ENCODE data around the gene MYH9. TPM values are rescaled to one million over a fixed set of nuclear protein-coding genes. Genes with fewer than 3 reads are reported as not detected.
A peak's percentile ranks its signal among the peaks of the same experiment; 100 is the strongest.

MYH9 gene
- total RNA-seq, 1 experiment from 2014 or later, result 788 TPM

DNA sequence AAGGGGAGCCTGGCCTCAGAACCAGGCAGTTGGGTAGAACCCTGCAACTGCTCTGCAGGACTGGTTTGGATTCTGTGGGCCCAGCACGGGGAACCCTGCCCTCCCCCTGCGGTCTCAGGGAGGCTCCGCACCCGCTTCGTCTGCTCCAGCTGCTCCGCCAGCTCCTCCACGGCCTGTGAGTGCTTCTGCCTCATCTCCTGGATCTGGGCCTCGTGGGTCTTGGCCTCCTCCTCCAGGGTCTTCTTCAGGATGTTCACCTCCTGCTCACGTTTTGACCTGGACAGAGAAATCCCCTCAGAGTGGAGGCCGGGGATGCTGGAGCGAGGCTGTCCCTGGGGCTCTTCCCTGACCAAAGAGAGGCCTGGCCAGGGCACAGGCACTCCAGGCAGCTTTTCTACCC, 93.0 kb downstream of the MYH9 start:
- ChIA-PET POLR2A (no interaction called here), CTCF (no interaction called here)
- no TSS peak for BruUV-seq (replicated peaks)
- no peak for TF ChIP-seq TCF7L2 (IDR thresholded peaks at IDR 0.05; ENCODE audit: low read depth, low read length)
- Histone ChIP-seq H3K36me3 (ENCODE audit: control insufficient read depth, insufficient read depth, low read length) (peaks cover 34% of the 10 kb centered on the region), H3K27me3 (ENCODE audit: control insufficient read depth, insufficient read depth, low read length) (no peaks in the 10 kb centered on the region), H3K4me1 (ENCODE audit: control insufficient read depth, insufficient read depth, low read length) (no peaks in the 10 kb centered on the region), H3K27ac (ENCODE audit: low read length) (no peak overlapping the region), H3K9me3 (ENCODE audit: control insufficient read depth, insufficient read depth, low read depth, low read length) (no peaks in the 10 kb centered on the region), H3K4me3 (ENCODE audit: low read depth in 2 of 2, low read length in 2 of 2) (no peak overlapping the region)
- intact Hi-C loops (cut with micrococcal nuclease; ENCODE audit: unreplicated experiment) (no loop called here), in situ Hi-C loops (cut with HindIII; ENCODE audit: low pct_unique_long_range_greater_than_20kb, low sequenced_read_pairs) (no loop called here)
- DNase-seq (ENCODE audit: low read depth, low spot score), result no peak
- ATAC-seq, result no peak

DNA sequence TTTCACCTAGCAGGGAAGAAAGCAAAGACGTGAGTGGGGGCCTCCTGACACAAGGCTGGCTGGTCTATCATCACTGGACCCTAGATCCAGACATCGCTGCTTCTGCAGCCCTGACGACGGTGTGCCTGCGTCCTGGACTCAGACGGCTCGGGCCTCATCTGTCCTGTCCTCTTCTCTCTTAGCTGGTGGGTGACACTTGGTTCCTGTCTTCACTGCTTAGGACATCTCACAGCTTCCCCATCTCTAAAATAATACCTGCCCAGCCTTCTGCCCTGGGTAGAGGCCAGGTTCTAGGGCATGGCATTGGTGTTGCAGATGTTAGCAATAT, 93.5 kb downstream of the MYH9 start:
- Histone ChIP-seq H3K4me3 (ENCODE audit: low read depth in 2 of 2, low read length in 2 of 2) (no peak overlapping the region), H3K36me3 (ENCODE audit: control insufficient read depth, insufficient read depth, low read length) (peaks cover 32% of the 10 kb centered on the region), H3K27me3 (ENCODE audit: control insufficient read depth, insufficient read depth, low read length) (no peaks in the 10 kb centered on the region), H3K9me3 (ENCODE audit: control insufficient read depth, insufficient read depth, low read depth, low read length) (no peaks in the 10 kb centered on the region), H3K4me1 (ENCODE audit: control insufficient read depth, insufficient read depth, low read length) (no peaks in the 10 kb centered on the region), H3K27ac (ENCODE audit: low read length) (no peak overlapping the region)
- intact Hi-C loops (cut with micrococcal nuclease; ENCODE audit: unreplicated experiment), result no loop called here
- TF ChIP-seq, protein P1, sequence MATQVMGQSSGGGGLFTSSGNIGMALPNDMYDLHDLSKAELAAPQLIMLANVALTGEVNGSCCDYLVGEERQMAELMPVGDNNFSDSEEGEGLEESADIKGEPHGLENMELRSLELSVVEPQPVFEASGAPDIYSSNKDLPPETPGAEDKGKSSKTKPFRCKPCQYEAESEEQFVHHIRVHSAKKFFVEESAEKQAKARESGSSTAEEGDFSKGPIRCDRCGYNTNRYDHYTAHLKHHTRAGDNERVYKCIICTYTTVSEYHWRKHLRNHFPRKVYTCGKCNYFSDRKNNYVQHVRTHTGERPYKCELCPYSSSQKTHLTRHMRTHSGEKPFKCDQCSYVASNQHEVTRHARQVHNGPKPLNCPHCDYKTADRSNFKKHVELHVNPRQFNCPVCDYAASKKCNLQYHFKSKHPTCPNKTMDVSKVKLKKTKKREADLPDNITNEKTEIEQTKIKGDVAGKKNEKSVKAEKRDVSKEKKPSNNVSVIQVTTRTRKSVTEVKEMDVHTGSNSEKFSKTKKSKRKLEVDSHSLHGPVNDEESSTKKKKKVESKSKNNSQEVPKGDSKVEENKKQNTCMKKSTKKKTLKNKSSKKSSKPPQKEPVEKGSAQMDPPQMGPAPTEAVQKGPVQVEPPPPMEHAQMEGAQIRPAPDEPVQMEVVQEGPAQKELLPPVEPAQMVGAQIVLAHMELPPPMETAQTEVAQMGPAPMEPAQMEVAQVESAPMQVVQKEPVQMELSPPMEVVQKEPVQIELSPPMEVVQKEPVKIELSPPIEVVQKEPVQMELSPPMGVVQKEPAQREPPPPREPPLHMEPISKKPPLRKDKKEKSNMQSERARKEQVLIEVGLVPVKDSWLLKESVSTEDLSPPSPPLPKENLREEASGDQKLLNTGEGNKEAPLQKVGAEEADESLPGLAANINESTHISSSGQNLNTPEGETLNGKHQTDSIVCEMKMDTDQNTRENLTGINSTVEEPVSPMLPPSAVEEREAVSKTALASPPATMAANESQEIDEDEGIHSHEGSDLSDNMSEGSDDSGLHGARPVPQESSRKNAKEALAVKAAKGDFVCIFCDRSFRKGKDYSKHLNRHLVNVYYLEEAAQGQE (IDR thresholded peaks at IDR 0.05; ENCODE audit: insufficient read depth in 1 of 2, low read depth in 2 of 2, low read length in 1 of 2), result no peak
- TF ChIP-seq POLR2AphosphoS5 (IDR thresholded peaks at IDR 0.05; ENCODE audit: low read depth, low read length) (no peak; the same call in 1 of the 2 replicates), TCF7L2 (IDR thresholded peaks at IDR 0.05; ENCODE audit: low read depth, low read length) (no peak), SIN3A (IDR thresholded peaks at IDR 0.05; ENCODE audit: borderline replicate concordance, insufficient read depth, low read depth, low read length) (no peak)
- TF ChIP-seq, protein P2, sequence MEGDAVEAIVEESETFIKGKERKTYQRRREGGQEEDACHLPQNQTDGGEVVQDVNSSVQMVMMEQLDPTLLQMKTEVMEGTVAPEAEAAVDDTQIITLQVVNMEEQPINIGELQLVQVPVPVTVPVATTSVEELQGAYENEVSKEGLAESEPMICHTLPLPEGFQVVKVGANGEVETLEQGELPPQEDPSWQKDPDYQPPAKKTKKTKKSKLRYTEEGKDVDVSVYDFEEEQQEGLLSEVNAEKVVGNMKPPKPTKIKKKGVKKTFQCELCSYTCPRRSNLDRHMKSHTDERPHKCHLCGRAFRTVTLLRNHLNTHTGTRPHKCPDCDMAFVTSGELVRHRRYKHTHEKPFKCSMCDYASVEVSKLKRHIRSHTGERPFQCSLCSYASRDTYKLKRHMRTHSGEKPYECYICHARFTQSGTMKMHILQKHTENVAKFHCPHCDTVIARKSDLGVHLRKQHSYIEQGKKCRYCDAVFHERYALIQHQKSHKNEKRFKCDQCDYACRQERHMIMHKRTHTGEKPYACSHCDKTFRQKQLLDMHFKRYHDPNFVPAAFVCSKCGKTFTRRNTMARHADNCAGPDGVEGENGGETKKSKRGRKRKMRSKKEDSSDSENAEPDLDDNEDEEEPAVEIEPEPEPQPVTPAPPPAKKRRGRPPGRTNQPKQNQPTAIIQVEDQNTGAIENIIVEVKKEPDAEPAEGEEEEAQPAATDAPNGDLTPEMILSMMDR (IDR thresholded peaks at IDR 0.05), result no peak
- BruUV-seq (replicated peaks), result no TSS peak
- no peak for ATAC-seq
- POLR2A ChIA-PET, result no interaction called here
- in situ Hi-C loops (cut with HindIII; ENCODE audit: low pct_unique_long_range_greater_than_20kb, low sequenced_read_pairs), result no loop called here
- DNase-seq (ENCODE audit: low read depth, low spot score), result no peak
- CTCF ChIA-PET, result no interaction called here

DNA sequence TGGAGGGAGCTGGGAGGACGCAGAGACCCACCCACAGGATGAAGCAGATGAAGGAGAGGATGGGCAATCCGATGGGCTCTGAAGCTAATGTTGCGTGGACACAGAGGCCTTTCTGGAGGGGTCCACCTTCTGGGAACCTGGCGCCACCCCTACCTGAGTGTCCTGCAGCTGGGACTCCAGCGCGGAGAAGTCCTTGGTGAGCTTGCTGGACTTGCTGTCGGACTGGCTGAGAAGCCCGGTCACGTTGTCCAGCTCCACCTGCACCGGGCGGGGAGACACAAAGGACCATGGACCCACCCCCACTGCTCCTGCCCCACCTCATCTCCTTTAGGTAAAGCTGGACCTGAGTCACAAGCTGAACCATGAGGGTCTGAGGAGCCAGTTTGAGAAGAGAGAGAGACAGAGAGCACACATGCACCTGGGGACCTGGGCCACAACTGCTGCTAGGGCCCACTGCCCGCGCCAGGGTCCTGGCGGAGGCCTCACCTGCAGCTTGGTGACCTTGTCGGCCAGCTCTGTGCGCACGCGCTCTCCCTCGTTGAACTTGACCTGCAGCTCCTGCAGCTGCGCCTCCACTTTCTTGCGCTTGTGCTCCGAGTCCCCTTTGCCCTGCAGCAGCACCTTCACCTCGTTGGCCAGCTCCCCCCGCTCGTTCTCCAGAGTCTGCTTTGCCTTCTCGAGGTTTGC, 94.0 kb downstream of the MYH9 start:
- ATAC-seq (no peak), DNase-seq (ENCODE audit: low read depth, low spot score) (no peak)
- Histone ChIP-seq H3K27ac (ENCODE audit: low read length) (no peak overlapping the region), H3K36me3 (ENCODE audit: control insufficient read depth, insufficient read depth, low read length) (peaks cover 32% of the 10 kb centered on the region), H3K4me1 (ENCODE audit: control insufficient read depth, insufficient read depth, low read length) (no peaks in the 10 kb centered on the region), H3K9me3 (ENCODE audit: control insufficient read depth, insufficient read depth, low read depth, low read length) (no peaks in the 10 kb centered on the region), H3K4me3 (ENCODE audit: low read depth in 2 of 2, low read length in 2 of 2) (no peak overlapping the region), H3K27me3 (ENCODE audit: control insufficient read depth, insufficient read depth, low read length) (no peaks in the 10 kb centered on the region)
- TF ChIP-seq, protein P2 (IDR thresholded peaks at IDR 0.05), result no peak
- TF ChIP-seq TCF7L2 (IDR thresholded peaks at IDR 0.05; ENCODE audit: low read depth, low read length) (no peak), SIN3A (IDR thresholded peaks at IDR 0.05; ENCODE audit: borderline replicate concordance, insufficient read depth, low read depth, low read length) (no peak), POLR2AphosphoS5 (IDR thresholded peaks at IDR 0.05; ENCODE audit: low read depth, low read length) (no peak)
- TF ChIP-seq, protein P1 (IDR thresholded peaks at IDR 0.05; ENCODE audit: insufficient read depth in 1 of 2, low read depth in 2 of 2, low read length in 1 of 2), result no peak
- CTCF ChIA-PET, result no interaction called here
- BruUV-seq (replicated peaks), result TSS peak; percentile 77
- in situ Hi-C loops (cut with HindIII; ENCODE audit: low pct_unique_long_range_greater_than_20kb, low sequenced_read_pairs), result no loop called here
- POLR2A ChIA-PET, result no interaction called here
- intact Hi-C loops (cut with micrococcal nuclease; ENCODE audit: unreplicated experiment), result no loop called here

All from Panc1 (cell line).